Parathyroid adenoma (tissue), 2 donors: ENCODE results near the gene XAGE2.

Experiments used
- H2AFZ ChIP-seq: fragments of 300-600 bp; sonication (generic); one replicate; pipeline ENCODE4 v1.7.0; 2017; ENCODE audit warnings: antibody characterized with exemption, mild to moderate bottlenecking
- H3K27ac ChIP-seq: fragments of 300-600 bp; sonication (generic); one replicate; pipeline ENCODE4 v1.7.0; 2017
- H3K27me3 ChIP-seq: fragments of 300-600 bp; sonication (generic); one replicate; pipeline ENCODE4 v1.7.0; 2017; ENCODE audit warnings: low read length; ENCODE audit not compliant: control insufficient read depth, insufficient read depth
- H3K36me3 ChIP-seq: fragments of 300-600 bp; sonication (generic); one replicate; pipeline ENCODE4 v1.7.0; 2017; ENCODE audit warnings: low read length; ENCODE audit not compliant: control insufficient read depth, insufficient read depth
- H3K4me1 ChIP-seq: fragments of 300-600 bp; sonication (generic); one replicate; pipeline ENCODE4 v1.7.0; 2017; ENCODE audit warnings: control low read depth
- H3K4me2 ChIP-seq: fragments of 300-600 bp; sonication (generic); one replicate; pipeline ENCODE4 v1.7.0; 2017; ENCODE audit warnings: low read length
- H3K4me3 ChIP-seq: fragments of 300-600 bp; sonication (generic); one replicate; pipeline ENCODE4 v1.7.0; 2017; ENCODE audit warnings: low read depth, low read length
- H3K79me2 ChIP-seq: fragments of 300-600 bp; sonication (generic); one replicate; pipeline ENCODE4 v1.7.0; 2017; ENCODE audit warnings: control low read depth
- H3K9ac ChIP-seq: fragments of 300-600 bp; sonication (generic); one replicate; pipeline ENCODE4 v1.7.0; 2017; ENCODE audit warnings: mild to moderate bottlenecking
- H3K9me3 ChIP-seq: fragments of 300-600 bp; sonication (generic); one replicate; pipeline ENCODE4 v1.7.0; 2017; ENCODE audit warnings: low read length; ENCODE audit not compliant: control insufficient read depth
- CTCF ChIP-seq: fragments of 300-600 bp; sonication (generic); IDR thresholded peaks from one replicate; pipeline ENCODE4 v1.7.0; 2017; ENCODE audit warnings: antibody characterized with exemption, mild to moderate bottlenecking
- donor health status: primary hyperparathyroidism.

The XAGE2 gene

GRCh38 chrX:52420824-52421443, 52.1 kb downstream of the XAGE2 start:
- H3K27ac ChIP-seq, result no peak overlapping the region
- TF ChIP-seq CTCF, result no peak
- H2AFZ ChIP-seq, result no peak overlapping the region
- no peak overlapping the region for H3K4me3 ChIP-seq
- H3K79me2 ChIP-seq, result no peaks in the 10 kb centered on the region
- H3K36me3 ChIP-seq, result no peaks in the 10 kb centered on the region
- no peaks in the 10 kb centered on the region for H3K27me3 ChIP-seq
- H3K9me3 ChIP-seq, result no peaks in the 10 kb centered on the region
- no peaks in the 10 kb centered on the region for H3K4me1 ChIP-seq
- no peak overlapping the region for H3K4me2 ChIP-seq
- H3K9ac ChIP-seq, result no peak overlapping the region

GRCh38 chrX:52422884-52423283, 54.1 kb downstream of the XAGE2 start:
- no peaks in the 10 kb centered on the region for H3K9me3 ChIP-seq
- H3K4me2 ChIP-seq, result no peak overlapping the region
- TF ChIP-seq CTCF, result no peak
- H3K4me1 ChIP-seq, result no peaks in the 10 kb centered on the region
- H3K36me3 ChIP-seq, result no peaks in the 10 kb centered on the region
- H3K27me3 ChIP-seq, result no peaks in the 10 kb centered on the region
- H2AFZ ChIP-seq, result no peak overlapping the region
- H3K79me2 ChIP-seq, result no peaks in the 10 kb centered on the region
- no peak overlapping the region for H3K4me3 ChIP-seq
- H3K9ac ChIP-seq, result no peak overlapping the region
- H3K27ac ChIP-seq, result no peak overlapping the region

GRCh38 chrX:52424656-52425055, 55.8 kb downstream of the XAGE2 start:
- Histone ChIP-seq H3K4me1 (no peaks in the 10 kb centered on the region), H3K79me2 (no peaks in the 10 kb centered on the region), H3K27me3 (no peaks in the 10 kb centered on the region), H3K36me3 (no peaks in the 10 kb centered on the region), H2AFZ (no peak overlapping the region), H3K9me3 (no peaks in the 10 kb centered on the region), H3K9ac (no peak overlapping the region), H3K4me3 (no peak overlapping the region), H3K4me2 (no peak overlapping the region), H3K27ac (no peak overlapping the region)
- TF ChIP-seq CTCF, result no peak
